H1 (cell line): ENCODE results near the gene GDPD1. TPM values are rescaled to one million over a fixed set of nuclear protein-coding genes. Genes with fewer than 3 reads are reported as not detected.

ENCODE experiments used
- CTBP2 ChIP-seq: IDR thresholded peaks from 2 replicates; pipeline ENCODE4 v1.7.0; 2011; ENCODE audit warnings: borderline replicate concordance, mild to moderate bottlenecking, moderate library complexity, mixed read lengths, low read length; ENCODE audit not compliant: insufficient read depth, insufficient read length
- GABPA ChIP-seq: IDR thresholded peaks from 2 replicates; pipeline ENCODE4 v1.6.1; 2011; ENCODE audit warnings: mild to moderate bottlenecking, low read length, moderate library complexity, borderline replicate concordance; ENCODE audit not compliant: insufficient read depth
- GTF2F1 ChIP-seq: IDR thresholded peaks from 2 replicates; pipeline ENCODE4 v1.6.1; 2012; ENCODE audit warnings: low read depth, low read length, improper control_type of control experiment, borderline replicate concordance
- HDAC2 ChIP-seq, 2 experiments: fragments of 300-600 bp in 1 of 2; sonication (generic) in 1 of 2; IDR thresholded peaks; 2 replicates each; pipeline ENCODE4 v1.6.1; 2011 to 2012; ENCODE audit warnings: low read depth in 2 of 2, low read length in 2 of 2, mild to moderate bottlenecking in 2 of 2, moderate library complexity in 2 of 2, borderline replicate concordance in 1 of 2, inconsistent platforms in 1 of 2
- SP1 ChIP-seq: IDR thresholded peaks from 2 replicates; pipeline ENCODE4 v1.6.1; 2011; ENCODE audit warnings: low read depth, low read length
- TEAD4 ChIP-seq: IDR thresholded peaks from 2 replicates; pipeline ENCODE4 v1.6.1; 2012; ENCODE audit warnings: low read depth, low read length, inconsistent platforms, mixed read lengths
- polyA plus RNA-seq, 7 experiments: library from polyadenylated mRNA; depleted of rRNA in 3 of 7; stranded (reverse) in 5 of 7; unstranded in 2 of 7; fragments of >200 nt in 5 of 7; fragments of 200-250 nt in 2 of 7; gene quantifications; 1 replicate in 5 of 7; 2 replicates in 1 of 7; 4 replicates in 1 of 7; pipeline versions ENCODE4 v1.2.1 to v1.2.3, GENCODE V29; 2011 to 2013; ENCODE audit warnings: missing spikeins in 2 of 7, mixed read lengths in 2 of 7
- total RNA-seq: library from RNA; stranded (reverse); fragmentation: NEBNext Ultra II Directional; extraction: Animal tissue kit (Norgen Biotek cat#: 25700); gene quantifications from 2 replicates; pipeline ENCODE4 v1.2.1, GENCODE V29; 2021

GDPD1 gene
- total and polyA plus RNA-seq, 2 of the 8 experiments (the other 6 are each of a cell fraction or from before 2014, with no cell fraction given): 3.2 to 7.7 TPM

GRCh38 chr17:59230764-59231163, 10.5 kb downstream of the GDPD1 start (continued):
- no peak for TF ChIP-seq HDAC2 (IDR thresholded peaks at IDR 0.05; ENCODE audit: borderline replicate concordance in 1 of 2, low read depth in 2 of 2, low read length in 2 of 2)
- no peak for TF ChIP-seq SP1
- TF ChIP-seq GTF2F1: no peak
- TF ChIP-seq TEAD4: no peak
- no peak for TF ChIP-seq GABPA
- no peak for TF ChIP-seq CTBP2
- TF ChIP-seq, all 59 proteins: peak for 0
